GM23338 (cell line): ENCODE results near the gene FLRT2. TPM values are rescaled to one million over a fixed set of nuclear protein-coding genes. Genes with fewer than 3 reads are reported as not detected.

ENCODE experiments used
- ATAC-seq: fragments of 200-7000 bp; cut with Tn5 transposase; 3 replicates; pipeline ENCODE4 v1.9.1; 2020
- DNase-seq: peaks from one replicate; pipeline ENCODE4 v3.0.0-alpha.2; 2015; ENCODE audit warnings: low spot score
- H2AFZ ChIP-seq: fragments of 200-600 bp; sonication (generic); 2 replicates; pipeline ENCODE4 v1.8.0; 2016; ENCODE audit warnings: antibody characterized with exemption, mild to moderate bottlenecking, moderate library complexity
- H3F3A ChIP-seq: fragments of 200-600 bp; sonication (generic); replicated peaks from 2 replicates; pipeline ENCODE4 v1.8.0; 2017; ENCODE audit warnings: antibody characterized with exemption, mixed run types, low read depth
- H3K27ac ChIP-seq: fragments of 200-600 bp; sonication (generic); 2 replicates; pipeline ENCODE4 v1.6.1; 2016; ENCODE audit warnings: low read depth
- H3K27me3 ChIP-seq: fragments of 200-600 bp; sonication (generic); 2 replicates; pipeline ENCODE4 v1.8.0; 2016; ENCODE audit warnings: mild to moderate bottlenecking, mixed run types, moderate library complexity; ENCODE audit not compliant: insufficient read depth
- H3K36me3 ChIP-seq: fragments of 200-600 bp; sonication (generic); 2 replicates; pipeline ENCODE4 v1.8.0; 2016; ENCODE audit warnings: mild to moderate bottlenecking; ENCODE audit not compliant: insufficient read depth
- H3K4me1 ChIP-seq: fragments of 200-600 bp; sonication (generic); 2 replicates; pipeline ENCODE4 v1.8.0; 2016; ENCODE audit warnings: mild to moderate bottlenecking, moderate library complexity; ENCODE audit not compliant: insufficient read depth
- H3K4me2 ChIP-seq: fragments of 200-600 bp; sonication (generic); 2 replicates; pipeline ENCODE4 v1.7.1; 2017; ENCODE audit warnings: mixed run types
- H3K4me3 ChIP-seq: fragments of 200-600 bp; sonication (generic); 2 replicates; pipeline ENCODE4 v1.6.1; 2016; ENCODE audit warnings: mixed run types
- H3K79me2 ChIP-seq: fragments of 200-600 bp; sonication (generic); replicated peaks from 2 replicates; pipeline ENCODE4 v1.8.0; 2017; ENCODE audit warnings: mild to moderate bottlenecking; ENCODE audit not compliant: insufficient read depth
- H3K9me2 ChIP-seq: fragments of 200-600 bp; sonication (generic); 2 replicates; pipeline ENCODE4 v1.8.0; 2017; ENCODE audit not compliant: insufficient read depth
- H4K20me1 ChIP-seq: fragments of 200-600 bp; sonication (generic); replicated peaks from 2 replicates; pipeline ENCODE4 v1.8.0; 2017; ENCODE audit warnings: mild to moderate bottlenecking; ENCODE audit not compliant: insufficient read depth
- H3K27ac Mint-ChIP-seq: 2 replicates; pipeline ENCODE4 v1.8.0; 2020; ENCODE audit warnings: inconsistent platforms, mild to moderate bottlenecking, moderate library complexity, mixed read lengths
- H3K27me3 Mint-ChIP-seq: 3 replicates; pipeline ENCODE4 v1.8.0; 2022; ENCODE audit warnings: low read depth, mild to moderate bottlenecking, moderate library complexity, mixed read lengths, inconsistent platforms; ENCODE audit not compliant: insufficient read depth, poor library complexity
- H3K36me3 Mint-ChIP-seq: 3 replicates; pipeline ENCODE4 v1.8.0; 2021; ENCODE audit warnings: low read depth, mild to moderate bottlenecking, inconsistent platforms, moderate library complexity, mixed read lengths
- H3K4me1 Mint-ChIP-seq: 3 replicates; pipeline ENCODE4 v1.8.0; 2020; ENCODE audit warnings: mild to moderate bottlenecking, inconsistent platforms, mixed read lengths
- H3K4me3 Mint-ChIP-seq: 3 replicates; pipeline ENCODE4 v1.8.0; 2021; ENCODE audit warnings: moderate library complexity, mild to moderate bottlenecking, inconsistent platforms, mixed read lengths
- H3K9me3 Mint-ChIP-seq: 3 replicates; pipeline ENCODE4 v1.8.0; 2020; ENCODE audit warnings: moderate library complexity, mild to moderate bottlenecking, inconsistent platforms, mixed read lengths
- CREB1 ChIP-seq: fragments of 250-450 bp; sonication (Bioruptor Pico); IDR thresholded peaks from 2 replicates; pipeline ENCODE4 v1.5.0; 2020; ENCODE audit warnings: low read depth, mild to moderate bottlenecking, moderate library complexity
- ETS1 ChIP-seq: IDR thresholded peaks from 2 replicates; pipeline ENCODE4 v1.6.1; 2016; ENCODE audit warnings: antibody characterized with exemption
- EZH2phosphoT487 ChIP-seq: fragments of 200-600 bp; sonication (generic); IDR thresholded peaks from one replicate; pipeline ENCODE4 v1.8.1; 2018; ENCODE audit warnings: antibody characterized with exemption; ENCODE audit not compliant: unreplicated experiment
- JUNB ChIP-seq: IDR thresholded peaks from one replicate; pipeline ENCODE4 v1.6.1; 2016; ENCODE audit warnings: antibody characterized with exemption; ENCODE audit not compliant: unreplicated experiment
- STAT1 ChIP-seq: IDR thresholded peaks from one replicate; pipeline ENCODE4 v1.6.1; 2016; ENCODE audit warnings: antibody characterized with exemption; ENCODE audit not compliant: unreplicated experiment
- ZNF114 ChIP-seq: fragments of 250-450 bp; sonication (Bioruptor Pico); IDR thresholded peaks from 2 replicates; pipeline ENCODE4 v1.5.0; 2020; ENCODE audit warnings: mild to moderate bottlenecking, moderate library complexity
- ZNF462 ChIP-seq: fragments of 250-450 bp; sonication (Bioruptor Pico); IDR thresholded peaks from 2 replicates; pipeline ENCODE4 v1.5.0; 2020; ENCODE audit warnings: mild to moderate bottlenecking, moderate library complexity
- polyA plus RNA-seq: library from polyadenylated mRNA; unstranded; fragments of >200 nt; fragmentation: Nextera tagmentation; extraction: Ambion mirVana; gene quantifications from 2 replicates; pipeline ENCODE4 v1.2.1, GENCODE V29; 2016
- total RNA-seq: library from RNA; depleted of rRNA; stranded (reverse); fragments of >200 nt; shearing (Covaris generic); gene quantifications from 2 replicates; pipeline ENCODE4 v1.2.3, GENCODE V29; 2014
- TF ChIP-seq, protein P1 (sequence below), 2 experiments: fragments of 200-600 bp in 1 of 2; sonication (generic) in 1 of 2; conservative IDR thresholded peaks; 2 replicates each; pipeline versions ENCODE4 v1.5.1 to v1.6.1; 2016 to 2017; ENCODE audit warnings: antibody characterized with exemption in 2 of 2, low read depth in 2 of 2, mild to moderate bottlenecking in 2 of 2, moderate library complexity in 1 of 2

Gene FLRT2
- total and polyA plus RNA-seq, 2 experiments from 2014 or later, result 4.3 to 7.4 TPM

DNA sequence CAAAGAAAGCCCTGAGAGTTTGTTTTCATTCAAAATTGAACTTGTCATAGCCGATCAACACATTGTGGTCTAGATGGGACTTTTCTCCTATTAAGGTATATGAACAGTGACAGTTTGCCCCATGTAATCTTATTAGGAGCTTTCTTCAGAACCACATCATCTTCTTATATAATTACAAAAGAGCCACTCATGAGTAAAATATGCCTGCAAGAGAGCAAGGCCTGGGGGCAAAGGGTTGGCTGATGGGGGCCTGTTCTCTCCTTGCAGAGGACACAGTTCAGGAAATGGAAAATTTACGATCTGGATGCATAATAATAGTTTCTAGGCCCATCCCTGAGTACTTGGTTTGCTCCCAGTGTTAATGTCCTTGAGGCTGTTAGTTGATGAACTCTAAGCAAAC lies 87.8 kb downstream of the FLRT2 start (continued):
- TF ChIP-seq ETS1 (no peak), CREB1 (no peak), STAT1 (no peak)

- no peaks in the 10 kb centered on the region for H3F3A ChIP-seq
- H2AFZ ChIP-seq, result no peak overlapping the region
- H3K9me3 Mint-ChIP-seq, result 0 out of 3 replicates have a peak, but pooled peaks cover 3% of the 10 kb centered on the region
- H3K36me3 Mint-ChIP-seq, result peaks cover 15% of the 10 kb centered on the region; the same call in 1 of the 3 replicates
- no peaks in the 10 kb centered on the region for H3K27me3 ChIP-seq
- H4K20me1 ChIP-seq, result no peaks in the 10 kb centered on the region
- DNase-seq (no peak), ATAC-seq (no peak)
- no peak overlapping the region for H3K27ac Mint-ChIP-seq
- peaks cover 15% of the 10 kb centered on the region for H3K4me1 ChIP-seq
- H3K4me3 ChIP-seq, result no peak overlapping the region
- no peak overlapping the region for H3K4me3 Mint-ChIP-seq
- TF ChIP-seq ZNF114 (CRISPR knock-in tag), result no peak
- TF ChIP-seq ETS1, result no peak
- no peak for TF ChIP-seq ZNF462 (CRISPR knock-in tag)
- TF ChIP-seq EZH2phosphoT487, result no peak
- no peak for TF ChIP-seq JUNB
- no peak for TF ChIP-seq CREB1
- TF ChIP-seq, protein P1, sequence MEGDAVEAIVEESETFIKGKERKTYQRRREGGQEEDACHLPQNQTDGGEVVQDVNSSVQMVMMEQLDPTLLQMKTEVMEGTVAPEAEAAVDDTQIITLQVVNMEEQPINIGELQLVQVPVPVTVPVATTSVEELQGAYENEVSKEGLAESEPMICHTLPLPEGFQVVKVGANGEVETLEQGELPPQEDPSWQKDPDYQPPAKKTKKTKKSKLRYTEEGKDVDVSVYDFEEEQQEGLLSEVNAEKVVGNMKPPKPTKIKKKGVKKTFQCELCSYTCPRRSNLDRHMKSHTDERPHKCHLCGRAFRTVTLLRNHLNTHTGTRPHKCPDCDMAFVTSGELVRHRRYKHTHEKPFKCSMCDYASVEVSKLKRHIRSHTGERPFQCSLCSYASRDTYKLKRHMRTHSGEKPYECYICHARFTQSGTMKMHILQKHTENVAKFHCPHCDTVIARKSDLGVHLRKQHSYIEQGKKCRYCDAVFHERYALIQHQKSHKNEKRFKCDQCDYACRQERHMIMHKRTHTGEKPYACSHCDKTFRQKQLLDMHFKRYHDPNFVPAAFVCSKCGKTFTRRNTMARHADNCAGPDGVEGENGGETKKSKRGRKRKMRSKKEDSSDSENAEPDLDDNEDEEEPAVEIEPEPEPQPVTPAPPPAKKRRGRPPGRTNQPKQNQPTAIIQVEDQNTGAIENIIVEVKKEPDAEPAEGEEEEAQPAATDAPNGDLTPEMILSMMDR (conservative IDR thresholded peaks at IDR 0.05; ENCODE audit: low read depth in 2 of 2), result no peak
- no peak for TF ChIP-seq STAT1
- H3K79me2 ChIP-seq, result no peaks in the 10 kb centered on the region
- H3K9me2 ChIP-seq, result peaks cover 5% of the 10 kb centered on the region; the same call in 1 of the 2 replicates
- H3K27ac ChIP-seq, result no peak overlapping the region
- peaks cover 40% of the 10 kb centered on the region; the same call in 2 of the 3 replicates for H3K4me1 Mint-ChIP-seq
- H3K36me3 ChIP-seq, result no peaks in the 10 kb centered on the region
- peaks cover 3% of the 10 kb centered on the region for H3K27me3 Mint-ChIP-seq
- no peak overlapping the region for H3K4me2 ChIP-seq
Observed at GRCh38 chr14:85618390-85618789, 88.4 kb downstream of the FLRT2 start.
